ENCODE results near the gene PKP4.

DNA sequence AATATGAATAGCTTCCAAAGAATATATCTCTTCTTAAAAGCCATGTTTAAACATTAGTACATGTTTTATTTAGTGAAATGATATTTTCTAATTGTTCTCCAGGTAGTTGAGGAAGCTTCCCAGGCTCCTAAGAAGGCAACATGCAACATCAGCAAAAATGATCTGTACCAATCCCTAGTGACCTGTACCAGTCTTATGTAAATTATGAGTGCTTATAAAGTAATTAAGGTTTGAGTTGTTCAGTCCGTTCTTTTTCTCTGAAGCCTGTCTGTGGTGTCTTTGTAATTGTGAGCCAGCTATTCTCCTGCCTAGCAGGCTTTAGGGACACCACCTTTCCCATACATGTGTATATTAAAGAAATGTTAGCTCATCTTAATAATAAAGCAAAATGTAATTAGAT, 98.2 kb downstream of the PKP4 start:
- TF ChIP-seq, protein P1, sequence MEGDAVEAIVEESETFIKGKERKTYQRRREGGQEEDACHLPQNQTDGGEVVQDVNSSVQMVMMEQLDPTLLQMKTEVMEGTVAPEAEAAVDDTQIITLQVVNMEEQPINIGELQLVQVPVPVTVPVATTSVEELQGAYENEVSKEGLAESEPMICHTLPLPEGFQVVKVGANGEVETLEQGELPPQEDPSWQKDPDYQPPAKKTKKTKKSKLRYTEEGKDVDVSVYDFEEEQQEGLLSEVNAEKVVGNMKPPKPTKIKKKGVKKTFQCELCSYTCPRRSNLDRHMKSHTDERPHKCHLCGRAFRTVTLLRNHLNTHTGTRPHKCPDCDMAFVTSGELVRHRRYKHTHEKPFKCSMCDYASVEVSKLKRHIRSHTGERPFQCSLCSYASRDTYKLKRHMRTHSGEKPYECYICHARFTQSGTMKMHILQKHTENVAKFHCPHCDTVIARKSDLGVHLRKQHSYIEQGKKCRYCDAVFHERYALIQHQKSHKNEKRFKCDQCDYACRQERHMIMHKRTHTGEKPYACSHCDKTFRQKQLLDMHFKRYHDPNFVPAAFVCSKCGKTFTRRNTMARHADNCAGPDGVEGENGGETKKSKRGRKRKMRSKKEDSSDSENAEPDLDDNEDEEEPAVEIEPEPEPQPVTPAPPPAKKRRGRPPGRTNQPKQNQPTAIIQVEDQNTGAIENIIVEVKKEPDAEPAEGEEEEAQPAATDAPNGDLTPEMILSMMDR (conservative IDR thresholded peaks at IDR 0.05) = no peak
- no peak for TF ChIP-seq EZH2 (IDR thresholded peaks at IDR 0.05; ENCODE audit: low read depth)

Measured in PC-9 (cell line).